ENCODE data around the gene CLEC4F. TPM values are rescaled to one million over a fixed set of nuclear protein-coding genes. Genes with fewer than 3 reads are reported as not detected.

CLEC4F gene
- total RNA-seq, 1 experiment from 2014 or later = not detected

DNA sequence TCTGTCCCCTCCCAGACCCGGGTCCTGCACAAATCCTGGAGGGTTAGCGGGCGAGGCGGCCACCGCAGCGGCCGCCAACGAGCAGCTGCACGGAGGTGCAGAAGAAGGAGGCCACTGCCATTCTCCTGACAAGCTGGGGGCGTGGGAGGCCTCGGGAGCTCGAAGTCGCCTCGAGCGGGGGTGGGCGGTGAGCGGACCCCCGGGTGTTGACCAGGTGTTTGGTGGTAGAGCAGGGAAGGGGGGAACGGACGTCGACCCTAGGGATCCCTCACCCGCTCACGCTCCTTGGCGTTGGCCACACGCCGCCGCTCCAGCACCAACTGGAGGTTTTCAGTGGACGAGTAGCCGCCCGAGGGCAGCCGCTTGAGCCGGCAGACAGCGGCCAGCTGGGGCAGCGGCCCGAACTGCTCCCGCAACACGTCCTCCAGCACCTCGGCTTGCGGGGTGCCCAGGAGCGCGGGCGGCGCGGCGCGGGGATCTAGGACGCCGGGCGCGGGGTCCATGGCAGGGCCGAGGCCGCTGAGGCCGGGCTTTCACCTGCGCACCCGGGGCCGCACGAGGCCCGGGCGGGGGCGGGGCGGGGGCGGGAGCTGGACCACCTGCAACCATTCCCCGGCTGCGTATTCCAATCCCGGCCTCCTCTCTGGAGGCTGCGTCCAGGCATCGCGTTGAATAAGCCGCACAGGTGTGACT is 30.1 kb downstream of the CLEC4F start, which contains the start of gene FIGLA:
FIGLA (minus strand) TSS at position 508 of the 693 bp plus-strand sequence; CDS start at position 503, 5 bp downstream.
- Histone ChIP-seq H3K4me3 (ENCODE audit: low read length) (peak within 1 kb of the TSS; percentile 29), H3K9me3 (ENCODE audit: low read length) (no peaks in the 10 kb centered on the region), H3K27me3 (ENCODE audit: low read length) (peaks cover 63% of the 10 kb centered on the region), H4K20me1 (ENCODE audit: low read length) (no peaks in the 10 kb centered on the region), H3K9me2 (replicated peaks; ENCODE audit: low read length) (no peaks in the 10 kb centered on the region), H3K9ac (ENCODE audit: low read length) (no peak within 1 kb of the TSS), H3F3A (ENCODE audit: low read length, unreplicated experiment) (no peaks in the 10 kb centered on the region), H3K4me2 (ENCODE audit: low read length) (peak within 1 kb of the TSS; percentile 64), H3K36me3 (ENCODE audit: low read depth, low read length) (no peaks in the 10 kb centered on the region), H2AFZ (ENCODE audit: low read length) (peak within 1 kb of the TSS; percentile 50), H3K4me1 (ENCODE audit: insufficient read depth, low read length) (no peaks in the 10 kb centered on the region), H3K79me2 (ENCODE audit: low read length) (no peaks in the 10 kb centered on the region), H3K27ac (ENCODE audit: low read length) (no peak within 1 kb of the TSS)
- POLR2A ChIA-PET (ENCODE audit: unreplicated experiment) = no interaction called here
- DNase-seq (no peak), ATAC-seq (no peak)
- BruUV-seq (replicated peaks) = no TSS peak
- TF ChIP-seq, protein P1, sequence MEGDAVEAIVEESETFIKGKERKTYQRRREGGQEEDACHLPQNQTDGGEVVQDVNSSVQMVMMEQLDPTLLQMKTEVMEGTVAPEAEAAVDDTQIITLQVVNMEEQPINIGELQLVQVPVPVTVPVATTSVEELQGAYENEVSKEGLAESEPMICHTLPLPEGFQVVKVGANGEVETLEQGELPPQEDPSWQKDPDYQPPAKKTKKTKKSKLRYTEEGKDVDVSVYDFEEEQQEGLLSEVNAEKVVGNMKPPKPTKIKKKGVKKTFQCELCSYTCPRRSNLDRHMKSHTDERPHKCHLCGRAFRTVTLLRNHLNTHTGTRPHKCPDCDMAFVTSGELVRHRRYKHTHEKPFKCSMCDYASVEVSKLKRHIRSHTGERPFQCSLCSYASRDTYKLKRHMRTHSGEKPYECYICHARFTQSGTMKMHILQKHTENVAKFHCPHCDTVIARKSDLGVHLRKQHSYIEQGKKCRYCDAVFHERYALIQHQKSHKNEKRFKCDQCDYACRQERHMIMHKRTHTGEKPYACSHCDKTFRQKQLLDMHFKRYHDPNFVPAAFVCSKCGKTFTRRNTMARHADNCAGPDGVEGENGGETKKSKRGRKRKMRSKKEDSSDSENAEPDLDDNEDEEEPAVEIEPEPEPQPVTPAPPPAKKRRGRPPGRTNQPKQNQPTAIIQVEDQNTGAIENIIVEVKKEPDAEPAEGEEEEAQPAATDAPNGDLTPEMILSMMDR (conservative IDR thresholded peaks at IDR 0.05; ENCODE audit: low read depth, low read length) = no peak
- TF ChIP-seq EZH2phosphoT487 (IDR thresholded peaks at IDR 0.05; ENCODE audit: borderline replicate concordance, low read length) (no peak), EZH2 (IDR thresholded peaks at IDR 0.05; ENCODE audit: low read length, unreplicated experiment) (no peak)
- intact Hi-C loops (cut with micrococcal nuclease) = no loop called here
- CTCF ChIA-PET = no interaction called here

DNA sequence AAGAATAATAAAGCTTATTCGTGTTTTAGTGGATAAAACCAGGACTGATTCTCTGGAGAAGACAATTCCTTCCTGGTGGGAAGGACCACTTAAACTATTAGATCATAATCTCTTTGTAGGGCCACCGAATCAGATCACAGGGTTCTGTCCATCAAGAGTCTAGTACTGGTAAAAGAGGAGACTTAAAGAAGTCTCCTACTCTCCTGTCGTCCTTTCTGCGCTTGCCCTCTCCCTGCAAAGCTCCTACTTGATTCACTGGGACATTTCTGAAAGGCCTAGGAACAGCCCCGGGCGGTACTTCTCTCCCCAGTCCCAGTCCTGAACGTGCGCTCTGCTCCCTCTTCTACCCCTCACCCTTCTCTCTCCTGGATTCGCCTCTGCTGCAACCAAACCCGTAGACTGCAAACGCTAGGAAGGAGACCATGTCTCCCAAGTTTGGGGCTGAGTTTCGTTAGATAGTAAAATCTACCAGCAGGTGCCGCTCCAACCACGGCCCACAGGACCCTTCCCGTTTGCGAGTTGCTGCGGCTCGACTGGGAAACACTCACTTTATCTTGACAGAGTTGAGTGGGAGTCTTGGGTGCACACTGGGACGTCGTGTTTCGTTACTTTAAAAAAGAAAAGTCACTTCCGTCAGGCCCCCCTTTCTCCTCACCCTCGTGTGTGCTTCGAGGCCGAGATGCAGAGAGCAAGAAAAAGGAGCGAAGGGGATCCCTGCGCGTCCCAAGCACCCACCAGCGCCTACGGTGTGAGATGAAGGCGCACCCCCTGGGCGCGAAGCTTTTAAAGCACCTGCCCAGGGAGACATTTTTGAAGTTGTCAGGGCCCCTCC is 30.9 kb downstream of the CLEC4F start:
- H3K27me3 ChIP-seq (ENCODE audit: low read length) = peaks cover 58% of the 10 kb centered on the region
- POLR2A ChIA-PET (ENCODE audit: unreplicated experiment) = no interaction called here
- H4K20me1 ChIP-seq (ENCODE audit: low read length) = no peaks in the 10 kb centered on the region
- intact Hi-C loops (cut with micrococcal nuclease) = loop anchor here (5.0 to 10.0 kb wide), 3 partner anchors 73 to 485 kb away; partner anchors contain the start of gene FAM136A
- peak overlapping the region; percentile 29 for H3K4me3 ChIP-seq (ENCODE audit: low read length)
- H3K27ac ChIP-seq (ENCODE audit: low read length) = no peak overlapping the region
- no TSS peak for BruUV-seq (replicated peaks)
- CTCF ChIA-PET = interaction anchor here (0.8 kb wide), 1 partner anchor 159 kb away, joined by 3 read pairs; no protein-coding TSS in a partner anchor
- ATAC-seq (peak; percentile 90), DNase-seq (peak; percentile 73)
- peak overlapping the region; percentile 64 for H3K4me2 ChIP-seq (ENCODE audit: low read length)
- H3F3A ChIP-seq (ENCODE audit: low read length, unreplicated experiment) = no peaks in the 10 kb centered on the region
- TF ChIP-seq, protein P1 (conservative IDR thresholded peaks at IDR 0.05; ENCODE audit: low read depth, low read length) = peak; percentile 84
- TF ChIP-seq EZH2 (IDR thresholded peaks at IDR 0.05; ENCODE audit: low read length, unreplicated experiment) (no peak), EZH2phosphoT487 (IDR thresholded peaks at IDR 0.05; ENCODE audit: borderline replicate concordance, low read length) (no peak)
- no peaks in the 10 kb centered on the region for H3K79me2 ChIP-seq (ENCODE audit: low read length)
- H3K9me2 ChIP-seq (replicated peaks; ENCODE audit: low read length) = no peaks in the 10 kb centered on the region
- H2AFZ ChIP-seq (ENCODE audit: low read length) = peak overlapping the region; percentile 50
- H3K4me1 ChIP-seq (ENCODE audit: insufficient read depth, low read length) = no peaks in the 10 kb centered on the region
- no peak overlapping the region for H3K9ac ChIP-seq (ENCODE audit: low read length)
- H3K9me3 ChIP-seq (ENCODE audit: low read length) = no peaks in the 10 kb centered on the region
- H3K36me3 ChIP-seq (ENCODE audit: low read depth, low read length) = no peaks in the 10 kb centered on the region
